Ecto neural progenitor cell (in vitro differentiated cells): ENCODE measurements around the gene CXCL8.
A peak's percentile ranks its signal among the peaks of the same experiment; 100 is the strongest.

Experiments
- DNase-seq: peaks from one replicate; pipeline ENCODE4 v3.0.0-alpha.2; 2018; ENCODE audit warnings: low spot score

The CXCL8 gene

GRCh38 chr4:73718375-73719373 is 21.7 kb upstream of the CXCL8 start:
- DNase-seq, result no peak

GRCh38 chr4:73721435-73721834 is 18.9 kb upstream of the CXCL8 start:
- no peak for DNase-seq

- no peak for DNase-seq
Observed at GRCh38 chr4:73721909-73722308, 18.5 kb upstream of the CXCL8 start.

- DNase-seq, result no peak
Observed at GRCh38 chr4:73723023-73723422, 17.3 kb upstream of the CXCL8 start.

DNA sequence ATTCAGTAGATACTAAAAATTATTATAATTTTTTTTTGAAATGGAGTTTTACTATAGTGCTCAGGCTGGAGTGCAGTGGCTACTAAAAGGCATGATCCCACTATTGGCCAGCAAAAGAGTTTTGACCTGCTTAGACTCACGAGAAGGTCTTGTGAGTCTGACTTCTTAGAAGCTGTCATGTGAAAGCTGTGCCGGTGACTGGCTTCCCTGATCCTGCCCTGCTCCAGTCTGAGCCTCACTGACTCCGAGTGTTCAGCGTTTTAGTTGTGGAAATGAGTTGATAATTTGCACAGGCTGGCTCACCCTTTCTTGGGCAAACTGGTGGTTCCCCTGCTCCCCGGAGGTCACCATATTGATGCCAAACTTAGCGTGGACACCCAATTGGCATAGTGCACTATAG is 16.4 kb upstream of the CXCL8 start:
- no peak for DNase-seq

- no peak for DNase-seq
Observed at GRCh38 chr4:73725510-73725909, 14.9 kb upstream of the CXCL8 start.

- no peak for DNase-seq
Observed at GRCh38 chr4:73725985-73726384, 14.4 kb upstream of the CXCL8 start.

- DNase-seq, result no peak
Observed at GRCh38 chr4:73727685-73728084, 12.7 kb upstream of the CXCL8 start.

GRCh38 chr4:73728091-73728741 is 12.2 kb upstream of the CXCL8 start:
- DNase-seq, result no peak

- DNase-seq, result peak; percentile 52
Observed at GRCh38 chr4:73729534-73730165, 10.7 kb upstream of the CXCL8 start.

- DNase-seq, result no peak
Observed at GRCh38 chr4:73730292-73730691, 10.1 kb upstream of the CXCL8 start.

GRCh38 chr4:73730867-73731266 is 9.5 kb upstream of the CXCL8 start:
- no peak for DNase-seq

GRCh38 chr4:73731968-73732610 is 8.3 kb upstream of the CXCL8 start:
- DNase-seq, result no peak

GRCh38 chr4:73732759-73733431 is 7.5 kb upstream of the CXCL8 start:
- no peak for DNase-seq

DNA sequence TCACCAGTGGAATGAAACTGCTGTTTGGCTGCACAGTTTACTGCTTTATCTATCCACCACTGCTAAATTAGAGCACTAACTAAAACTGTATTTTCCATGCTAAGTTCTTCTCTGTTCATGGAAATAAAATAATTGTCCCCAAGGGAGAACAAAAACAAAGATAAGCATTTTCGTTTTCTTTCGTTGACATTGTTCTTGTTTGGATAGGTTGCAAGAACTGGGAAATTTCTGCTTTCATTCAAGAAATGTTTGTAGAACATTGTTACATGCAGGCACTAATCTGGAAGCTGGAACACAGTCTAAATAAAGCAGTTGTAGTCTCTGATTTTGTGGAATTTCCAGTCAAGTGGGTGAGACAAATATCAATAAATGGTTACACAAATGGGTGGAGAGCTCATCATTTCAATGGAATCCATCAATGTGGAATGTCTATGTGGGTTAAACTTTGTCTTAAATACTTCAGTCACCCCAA is 5.8 kb upstream of the CXCL8 start:
- DNase-seq, result no peak

DNA sequence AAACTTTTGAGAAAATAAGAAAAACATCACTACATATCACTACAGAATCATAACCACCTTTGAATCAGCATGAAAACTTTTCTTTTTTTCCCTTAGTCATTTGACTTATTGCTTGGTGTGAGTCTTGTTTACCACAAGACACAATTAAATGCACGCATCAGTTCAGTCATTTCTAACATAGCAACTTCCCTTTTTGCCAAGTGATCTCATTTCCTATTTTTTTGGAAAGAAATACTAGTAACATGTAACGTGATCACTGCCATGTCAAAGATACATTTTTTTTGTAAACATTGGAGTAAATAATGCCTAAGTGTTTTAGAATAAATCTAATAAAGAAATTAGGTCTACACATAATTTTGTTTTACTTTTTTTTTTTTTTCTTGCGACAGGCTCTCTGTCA is 5.1 kb upstream of the CXCL8 start:
- no peak for DNase-seq

DNA sequence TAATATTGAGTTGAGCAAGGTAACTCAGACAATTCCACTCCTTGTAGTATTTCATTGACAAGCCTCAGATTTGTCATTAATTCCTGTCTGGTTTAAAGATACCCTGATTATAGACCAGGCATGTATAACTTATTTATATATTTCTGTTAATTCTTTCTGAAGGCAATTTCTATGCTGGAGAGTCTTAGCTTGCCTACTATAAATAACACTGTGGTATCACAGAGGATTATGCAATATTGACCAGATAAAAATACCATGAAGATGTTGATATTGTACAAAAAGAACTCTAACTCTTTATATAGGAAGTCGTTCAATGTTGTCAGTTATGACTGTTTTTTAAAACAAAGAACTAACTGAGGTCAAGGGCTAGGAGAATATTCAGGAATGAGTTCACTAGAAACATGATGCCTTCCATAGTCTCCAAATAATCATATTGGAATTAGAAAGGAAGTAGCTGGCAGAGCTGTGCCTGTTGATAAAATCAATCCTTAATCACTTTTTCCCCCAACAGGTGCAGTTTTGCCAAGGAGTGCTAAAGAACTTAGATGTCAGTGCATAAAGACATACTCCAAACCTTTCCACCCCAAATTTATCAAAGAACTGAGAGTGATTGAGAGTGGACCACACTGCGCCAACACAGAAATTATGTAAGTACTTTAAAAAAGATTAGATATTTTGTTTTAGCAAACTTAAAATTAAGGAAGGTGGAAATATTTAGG is 821 bp downstream of the CXCL8 start:
- DNase-seq, result no peak

DNA sequence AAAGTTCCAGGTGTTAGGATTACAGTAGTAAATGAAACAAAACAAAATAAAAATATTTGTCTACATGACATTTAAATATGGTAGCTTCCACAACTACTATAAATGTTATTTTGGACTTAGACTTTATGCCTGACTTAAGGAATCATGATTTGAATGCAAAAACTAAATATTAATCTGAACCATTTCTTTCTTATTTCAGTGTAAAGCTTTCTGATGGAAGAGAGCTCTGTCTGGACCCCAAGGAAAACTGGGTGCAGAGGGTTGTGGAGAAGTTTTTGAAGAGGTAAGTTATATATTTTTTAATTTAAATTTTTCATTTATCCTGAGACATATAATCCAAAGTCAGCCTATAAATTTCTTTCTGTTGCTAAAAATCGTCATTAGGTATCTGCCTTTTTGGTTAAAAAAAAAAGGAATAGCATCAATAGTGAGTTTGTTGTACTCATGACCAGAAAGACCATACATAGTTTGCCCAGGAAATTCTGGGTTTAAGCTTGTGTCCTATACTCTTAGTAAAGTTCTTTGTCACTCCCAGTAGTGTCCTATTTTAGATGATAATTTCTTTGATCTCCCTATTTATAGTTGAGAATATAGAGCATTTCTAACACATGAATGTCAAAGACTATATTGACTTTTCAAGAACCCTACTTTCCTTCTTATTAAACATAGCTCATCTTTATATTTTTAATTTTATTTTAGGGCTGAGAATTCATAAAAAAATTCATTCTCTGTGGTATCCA is 1.6 kb downstream of the CXCL8 start:
- no peak for DNase-seq

- no peak for DNase-seq
Observed at GRCh38 chr4:73742490-73743160, 2.3 kb downstream of the CXCL8 start.

- DNase-seq, result no peak
Observed at GRCh38 chr4:73743281-73743680, 2.9 kb downstream of the CXCL8 start.
